K562 (cell line): ENCODE measurements around the gene SLC35D2. TPM values are rescaled to one million over a fixed set of nuclear protein-coding genes. Genes with fewer than 3 reads are reported as not detected.

Experiments used
- CHD7 ChIP-seq: fragments of 200-600 bp; sonication (generic); IDR thresholded peaks from one replicate; pipeline ENCODE4 v1.6.1; 2012; ENCODE audit warnings: mild to moderate bottlenecking, low read depth, low read length, inconsistent platforms
- polyA plus RNA-seq, 8 experiments: library from polyadenylated mRNA; depleted of rRNA in 4 of 8; stranded (reverse) in 5 of 8; unstranded in 3 of 8; fragments of >200 nt; fragmentation: Nextera tagmentation in 2 of 8; fragmentation: Illumina TruSeq in 1 of 8; extraction: Ambion mirVana in 2 of 8; extraction: Trizol in 1 of 8; gene quantifications; 2 replicates each; pipeline versions ENCODE4 v1.2.1 to v1.2.3, GENCODE V29; 2011 to 2014; ENCODE audit warnings: inconsistent platforms in 1 of 8, missing spikeins in 1 of 8
- total RNA-seq, 7 experiments: library from RNA; depleted of rRNA in 6 of 7; stranded (reverse); fragments of >200 nt in 6 of 7; fragmentation: Illumina TruSeq in 2 of 7; extraction: Trizol in 2 of 7; gene quantifications; 2 replicates each; pipeline versions ENCODE4 v1.2.1 to v1.2.3, GENCODE V29; 2011 to 2021; ENCODE audit warnings: low replicate concordance in 1 of 7

The SLC35D2 gene
- total and polyA plus RNA-seq, 9 of the 15 experiments (the other 6 are each of a cell fraction or from before 2014, with no cell fraction given) = 2.9 to 14.9 (median 11.7) TPM

GRCh38 chr9:96418083-96418919 is 34.8 kb upstream of the SLC35D2 start, which contains the start of gene ZNF367 (continued):
- no peak for TF ChIP-seq CHD7
- TF ChIP-seq, all 486 proteins: peak for 127
